Mesodermal cell (in vitro differentiated cells): Measurements from ENCODE around the gene KCNH2.

Experiments
- H3K27ac ChIP-seq: 2 replicates; pipeline ENCODE4 v1.7.0; 2013; ENCODE audit warnings: mild to moderate bottlenecking, low read depth, low read length, moderate library complexity; ENCODE audit not compliant: severe bottlenecking
- H3K36me3 ChIP-seq: 2 replicates; pipeline ENCODE4 v1.7.1; 2013; ENCODE audit warnings: mild to moderate bottlenecking, low read length, moderate library complexity; ENCODE audit not compliant: control insufficient read depth, insufficient read depth
- H3K4me1 ChIP-seq: one replicate; pipeline ENCODE4 v1.7.1; 2013; ENCODE audit warnings: mild to moderate bottlenecking, low read length; ENCODE audit not compliant: insufficient read depth, control insufficient read depth, poor library complexity, severe bottlenecking
- H3K4me3 ChIP-seq: 2 replicates; pipeline ENCODE4 v1.7.0; 2013; ENCODE audit warnings: low read length, control low read depth, mild to moderate bottlenecking; ENCODE audit not compliant: insufficient read depth, poor library complexity, severe bottlenecking; ENCODE audit errors: extremely low read depth
- H3K9me3 ChIP-seq: 2 replicates; pipeline ENCODE4 v1.7.1; 2013; ENCODE audit warnings: mild to moderate bottlenecking, low read length, moderate library complexity; ENCODE audit not compliant: control insufficient read depth
- WGBS, 2 experiments: methylation state at CpG; one replicate each; pipeline ENCODE4 v1.1.5; 2013; ENCODE audit warnings: missing lambda C conversion rate in 2 of 2; ENCODE audit not compliant: insufficient coverage in 2 of 2; 5-methylcytosine and 5-hydroxymethylcytosine counted together

The KCNH2 gene

DNA sequence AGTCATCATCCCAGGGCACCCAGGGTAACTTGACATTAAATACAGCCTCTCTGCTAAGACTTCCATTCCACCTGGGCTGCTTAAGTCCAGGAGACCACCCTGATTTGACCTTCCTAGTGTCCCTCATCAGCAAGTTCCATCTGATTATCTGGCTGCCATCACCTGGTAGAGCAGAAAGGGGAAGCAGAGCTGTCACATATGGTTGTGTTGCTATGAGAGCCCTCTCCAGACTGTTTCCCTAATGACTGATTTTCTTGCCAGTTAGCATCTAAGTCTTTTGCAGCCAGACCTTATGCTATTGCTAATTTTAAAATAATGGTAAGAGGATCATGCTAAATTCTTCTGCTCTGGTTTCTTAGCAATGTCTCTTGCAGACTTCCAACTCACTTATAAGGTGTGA, 38.7 kb downstream of the KCNH2 start:
- Histone ChIP-seq H3K27ac (no peak overlapping the region), H3K4me1 (no peaks in the 10 kb centered on the region), H3K36me3 (no peaks in the 10 kb centered on the region), H3K9me3 (no peaks in the 10 kb centered on the region), H3K4me3 (no peak overlapping the region)

DNA sequence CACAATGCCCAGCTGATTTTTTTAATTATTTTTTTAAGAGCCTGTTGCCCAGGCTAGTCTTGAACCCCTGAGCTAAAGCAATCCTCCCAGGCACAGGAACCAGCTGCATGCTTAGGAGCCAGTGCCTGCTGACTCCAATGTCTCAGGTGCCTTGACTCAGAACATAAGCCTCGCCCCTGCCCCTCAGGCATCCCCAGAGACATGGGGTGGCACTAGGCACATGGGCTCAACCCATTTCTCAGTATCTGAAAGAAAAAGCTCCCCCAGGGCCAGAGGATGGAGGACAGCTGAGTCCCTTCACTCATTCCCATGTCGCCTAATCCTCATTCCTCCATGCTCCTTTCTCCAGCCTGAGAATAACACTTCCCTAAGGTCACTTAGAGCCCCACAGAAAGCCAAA, 39.1 kb downstream of the KCNH2 start:
- Histone ChIP-seq H3K36me3 (no peaks in the 10 kb centered on the region), H3K9me3 (no peaks in the 10 kb centered on the region), H3K27ac (no peak overlapping the region), H3K4me1 (no peaks in the 10 kb centered on the region), H3K4me3 (no peak overlapping the region)
- 79 to 90% methylated on average over 2 of the region's 2 CpGs for WGBS, 2 experiments

DNA sequence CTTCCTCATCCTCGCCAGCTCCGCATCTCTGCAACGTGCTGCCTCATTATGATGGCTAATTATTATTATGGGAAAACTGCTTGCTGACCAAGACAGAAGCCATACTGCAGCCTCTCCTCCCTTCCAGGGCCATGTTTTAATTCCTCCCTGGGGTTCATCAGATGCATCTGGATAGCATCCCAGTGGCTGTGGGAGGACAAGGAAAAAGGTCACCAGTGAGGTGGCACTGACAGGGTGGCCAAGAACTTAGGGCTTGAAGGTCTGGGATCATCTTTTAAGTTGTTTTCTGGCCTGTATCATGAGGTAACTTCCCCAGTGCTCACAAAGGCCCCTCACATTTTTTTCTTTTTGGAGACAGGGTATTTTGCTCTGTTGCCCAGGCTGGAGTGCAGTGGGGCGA, 39.6 kb downstream of the KCNH2 start:
- no peak overlapping the region for H3K4me3 ChIP-seq
- no peaks in the 10 kb centered on the region for H3K9me3 ChIP-seq
- no peaks in the 10 kb centered on the region for H3K4me1 ChIP-seq
- 100% methylated on average over 1 of the region's 4 CpGs for WGBS, 2 experiments
- H3K27ac ChIP-seq = no peak overlapping the region
- H3K36me3 ChIP-seq = no peaks in the 10 kb centered on the region

DNA sequence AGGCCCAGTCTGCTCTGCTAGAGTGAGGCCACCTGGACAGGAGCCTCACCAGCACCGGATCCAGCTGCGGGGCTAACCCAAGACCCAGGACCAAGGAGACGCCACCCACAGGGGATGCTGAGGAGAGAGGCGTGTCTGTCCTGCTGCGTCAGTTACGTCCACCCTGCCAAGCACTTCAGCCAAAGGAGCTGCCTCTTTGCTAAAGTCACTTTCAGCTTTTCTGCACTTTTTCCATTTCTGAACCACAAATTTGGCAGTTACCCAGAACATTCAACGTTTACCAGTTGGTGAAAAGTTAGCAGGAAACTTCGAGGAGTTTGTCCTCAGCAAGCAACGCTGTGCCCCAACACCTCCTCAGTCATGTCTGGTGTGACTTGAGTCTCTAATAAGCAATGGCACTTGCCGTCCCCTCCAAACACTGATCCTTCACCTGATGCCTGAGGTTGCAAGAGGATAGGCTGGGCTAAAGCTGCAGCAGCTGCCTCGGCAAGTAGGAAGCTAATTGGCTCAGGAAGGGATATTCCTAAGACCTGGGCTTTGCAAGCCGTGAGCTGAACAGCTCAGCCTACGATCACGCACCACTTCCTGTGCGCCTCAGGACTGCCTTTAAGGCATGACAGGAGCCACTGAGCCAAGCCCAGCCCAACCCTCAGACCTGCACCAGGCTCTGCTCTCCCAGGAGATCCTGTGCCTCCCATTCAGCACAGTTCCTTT, 40.1 kb downstream of the KCNH2 start:
- Histone ChIP-seq H3K9me3 (no peaks in the 10 kb centered on the region), H3K36me3 (no peaks in the 10 kb centered on the region), H3K4me3 (no peak overlapping the region), H3K4me1 (no peaks in the 10 kb centered on the region), H3K27ac (no peak overlapping the region)
- 78 to 85% methylated on average over 12 to 13 of the region's 15 CpGs for WGBS, 2 experiments

DNA sequence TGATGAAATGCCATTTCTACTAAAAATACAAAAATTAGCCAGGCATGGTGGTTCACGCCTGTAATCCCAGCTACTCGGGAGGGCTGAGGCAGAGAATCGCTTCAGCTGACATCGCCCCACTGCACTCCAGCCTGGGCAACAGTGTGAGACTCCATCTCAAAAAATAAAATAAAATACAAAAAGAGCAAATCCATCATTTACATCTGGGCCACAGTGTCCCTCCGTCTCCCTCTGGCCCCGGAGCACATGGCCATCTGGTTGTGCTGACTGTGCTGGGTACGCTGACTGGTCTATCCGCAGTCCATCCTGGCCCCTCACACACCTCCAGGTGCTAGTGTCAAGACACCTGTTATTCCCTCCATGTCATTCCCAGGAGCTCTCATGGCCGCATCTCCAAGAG, 42.1 kb downstream of the KCNH2 start:
- Histone ChIP-seq H3K27ac (no peak overlapping the region), H3K9me3 (no peaks in the 10 kb centered on the region), H3K4me3 (no peak overlapping the region), H3K36me3 (no peaks in the 10 kb centered on the region), H3K4me1 (no peaks in the 10 kb centered on the region)
- WGBS, 2 experiments = 89 to 93% methylated on average over 9 of the region's 9 CpGs

DNA sequence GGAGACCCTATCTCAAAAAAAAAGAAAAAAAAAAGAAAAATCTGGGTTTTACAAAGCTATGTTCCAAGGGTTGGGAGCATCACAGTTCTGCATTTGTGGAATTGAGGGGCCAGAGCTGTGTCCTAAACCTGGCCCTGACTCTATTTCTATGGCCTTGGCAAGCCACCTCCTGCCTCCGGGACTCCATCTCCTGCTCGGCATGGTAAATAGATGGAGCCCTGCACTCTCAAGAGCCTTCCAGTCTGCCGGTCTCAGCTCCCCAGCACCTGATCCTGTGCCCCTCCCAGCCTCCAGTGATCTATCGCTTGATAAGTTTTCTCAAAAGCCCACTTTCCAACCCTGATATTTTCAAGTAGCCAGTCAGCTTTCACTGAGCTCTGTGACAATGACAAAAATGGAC, 43.0 kb downstream of the KCNH2 start:
- H3K9me3 ChIP-seq = no peaks in the 10 kb centered on the region
- H3K36me3 ChIP-seq = no peaks in the 10 kb centered on the region
- 83 to 87% methylated on average over 4 of the region's 4 CpGs for WGBS, 2 experiments
- H3K27ac ChIP-seq = no peak overlapping the region
- H3K4me1 ChIP-seq = no peaks in the 10 kb centered on the region
- H3K4me3 ChIP-seq = no peak overlapping the region

DNA sequence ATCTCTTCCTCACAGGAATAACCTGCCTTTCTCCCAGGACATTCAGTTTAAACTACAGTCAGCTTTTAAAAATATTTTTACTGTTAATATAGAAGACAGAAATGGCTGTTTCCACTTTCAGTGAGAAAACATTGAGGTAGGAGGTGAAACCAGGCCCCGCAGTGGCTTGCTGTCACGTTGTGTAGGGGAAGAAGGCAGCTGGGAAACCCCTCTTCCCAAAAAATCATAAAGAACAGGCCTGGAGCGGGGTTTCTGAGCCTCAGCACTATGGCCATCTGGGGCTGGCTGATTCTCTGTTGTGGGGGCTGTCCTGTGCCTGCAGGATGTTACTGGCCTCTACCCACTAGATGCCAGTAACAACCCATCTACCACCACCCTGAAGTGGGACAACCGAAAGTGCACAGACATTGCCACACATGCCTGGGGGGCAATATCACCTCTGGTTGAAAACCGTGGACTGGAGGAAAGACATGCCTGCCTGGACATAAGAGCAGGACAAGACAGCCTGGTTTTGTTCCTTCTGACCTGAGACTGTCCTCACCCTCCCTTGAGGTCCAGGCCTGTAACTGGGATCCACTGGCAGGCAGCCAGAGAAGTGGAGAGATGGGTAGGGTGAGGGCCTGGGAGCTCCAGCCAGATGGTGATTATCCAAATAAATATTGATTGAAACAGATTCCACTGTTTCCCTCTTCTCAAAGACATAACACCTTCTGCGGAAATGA, 43.9 kb downstream of the KCNH2 start:
- Histone ChIP-seq H3K4me3 (no peak overlapping the region), H3K36me3 (no peaks in the 10 kb centered on the region), H3K4me1 (no peaks in the 10 kb centered on the region), H3K9me3 (no peaks in the 10 kb centered on the region), H3K27ac (no peak overlapping the region)
- WGBS, 2 experiments = 80 to 95% methylated on average over 3 to 5 of the region's 6 CpGs

DNA sequence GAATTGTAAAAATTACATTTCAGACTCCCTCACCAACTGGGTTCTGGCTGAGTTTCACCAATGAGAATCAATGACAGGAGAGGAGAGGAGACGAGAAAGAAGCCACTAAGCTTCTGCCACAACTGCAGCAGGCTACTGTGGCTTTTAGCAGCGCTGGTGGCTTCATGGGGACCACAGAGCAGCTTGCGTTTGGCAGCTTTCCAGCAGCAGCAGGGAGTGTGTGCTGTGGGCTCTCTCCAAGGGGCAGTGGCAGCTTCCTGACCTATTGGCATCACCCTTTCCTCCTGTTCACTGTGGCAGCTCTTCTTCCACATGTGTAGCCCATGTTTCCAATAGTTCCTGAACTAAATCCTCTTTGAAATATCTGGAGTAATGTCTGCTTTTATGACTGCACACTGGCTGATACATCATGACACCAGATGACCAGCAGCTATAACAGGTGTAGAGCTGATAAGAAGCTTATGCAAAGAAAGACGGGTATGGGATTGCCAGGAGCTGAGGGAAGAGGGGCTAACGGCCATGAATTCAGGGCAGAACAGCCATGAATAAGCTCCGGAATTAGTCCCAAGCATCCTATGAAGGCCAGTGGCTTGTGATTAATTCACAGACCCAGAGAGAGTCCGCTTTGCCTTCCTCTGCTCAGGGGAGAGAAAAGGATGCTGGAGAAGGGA, 46.8 kb downstream of the KCNH2 start:
- no peak overlapping the region for H3K27ac ChIP-seq
- H3K9me3 ChIP-seq = no peaks in the 10 kb centered on the region
- H3K4me3 ChIP-seq = no peak overlapping the region
- WGBS, 2 experiments = 88% methylated on average over 5 to 7 of the region's 7 CpGs
- H3K36me3 ChIP-seq = no peaks in the 10 kb centered on the region
- no peaks in the 10 kb centered on the region for H3K4me1 ChIP-seq

DNA sequence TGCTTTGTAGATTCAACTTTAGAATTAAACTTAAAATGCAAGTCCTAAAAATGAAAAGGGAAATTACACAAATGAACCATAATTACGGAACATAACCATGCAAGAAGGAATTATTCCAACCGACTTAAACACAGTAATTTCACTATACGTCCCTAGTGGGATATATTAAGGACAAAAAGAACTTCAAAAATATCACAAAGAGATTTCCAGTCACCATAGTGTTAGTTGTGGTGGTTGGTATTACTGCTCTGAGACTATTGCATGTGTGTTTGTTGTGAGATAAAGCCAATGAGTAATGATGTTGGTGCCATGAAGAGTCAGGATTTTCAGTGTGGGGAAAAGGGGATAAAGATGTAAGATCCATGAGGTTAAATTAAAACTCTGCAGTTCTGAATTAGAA, 49.6 kb downstream of the KCNH2 start:
- no peaks in the 10 kb centered on the region for H3K4me1 ChIP-seq
- no peak overlapping the region for H3K4me3 ChIP-seq
- WGBS, 2 experiments = no CpG with 5 or more reads among the region's 3 CpGs
- H3K9me3 ChIP-seq = no peaks in the 10 kb centered on the region
- no peaks in the 10 kb centered on the region for H3K36me3 ChIP-seq
- H3K27ac ChIP-seq = no peak overlapping the region

DNA sequence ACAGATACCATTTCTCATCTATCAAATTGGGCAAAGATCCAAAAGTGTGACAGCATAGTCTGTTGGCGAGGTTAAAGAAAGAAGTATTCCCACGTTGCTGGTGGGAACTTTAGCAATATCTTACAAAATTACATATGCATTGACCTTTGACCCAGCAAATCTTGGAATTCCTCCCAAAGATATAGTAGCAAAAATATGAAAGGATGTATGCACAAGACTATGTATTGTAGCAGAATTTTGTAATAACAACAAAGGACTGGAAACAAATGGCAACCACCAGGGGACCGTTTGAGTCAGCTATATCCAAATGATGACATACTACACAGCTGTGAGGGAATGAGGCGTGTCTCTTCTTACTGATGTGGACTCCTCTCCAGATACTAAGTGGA, 50.2 kb downstream of the KCNH2 start:
- WGBS, 2 experiments = 60 to 100% methylated on average over 1 to 2 of the region's 4 CpGs
- H3K27ac ChIP-seq = no peak overlapping the region
- H3K36me3 ChIP-seq = no peaks in the 10 kb centered on the region
- no peaks in the 10 kb centered on the region for H3K4me1 ChIP-seq
- H3K9me3 ChIP-seq = no peaks in the 10 kb centered on the region
- H3K4me3 ChIP-seq = no peak overlapping the region
